AG09319 (cell line): ENCODE measurements around the gene P2RX5.
"Not testable (repeated sequence)": the region's sequence is repeated elsewhere in the genome, so short reads cannot be mapped to it uniquely, and the experiment has no call there.

ENCODE experiments used
- DNase-seq: peaks from one replicate; pipeline ENCODE4 v3.0.0-alpha.2; 2010; ENCODE audit warnings: low read depth; ENCODE audit errors: extremely low read depth
- CTCF ChIP-seq: IDR thresholded peaks from 2 replicates; pipeline ENCODE4 v1.5.1; 2011; ENCODE audit warnings: low read depth, mild to moderate bottlenecking, inconsistent platforms, low read length, moderate library complexity

The P2RX5 gene

GRCh38 chr17:3708366-3708765 is 12.4 kb upstream of the P2RX5 start:
- TF ChIP-seq CTCF = no peak
- no peak for DNase-seq

GRCh38 chr17:3705718-3705984 is 9.7 kb upstream of the P2RX5 start:
- DNase-seq = not testable (repeated sequence)

- DNase-seq = no peak
- no peak for TF ChIP-seq CTCF
Measured at GRCh38 chr17:3704931-3705717, 9.2 kb upstream of the P2RX5 start.

GRCh38 chr17:3702041-3702539 is 6.1 kb upstream of the P2RX5 start:
- DNase-seq = not testable (repeated sequence)

- TF ChIP-seq CTCF = no peak
Measured at GRCh38 chr17:3699951-3700350, 4.0 kb upstream of the P2RX5 start.

GRCh38 chr17:3698139-3698538 is 2.2 kb upstream of the P2RX5 start:
- no peak for DNase-seq
- no peak for TF ChIP-seq CTCF

More at GRCh38 chr17:3699951-3700350, 4.0 kb upstream of the P2RX5 start:
- DNase-seq = no peak

GRCh38 chr17:3697103-3697476 is 1.1 kb upstream of the P2RX5 start:
- TF ChIP-seq CTCF = no peak

GRCh38 chr17:3695129-3695722 is 729 bp downstream of the P2RX5 start:
- DNase-seq = no peak
- no peak for TF ChIP-seq CTCF

More at GRCh38 chr17:3697103-3697476, 1.1 kb upstream of the P2RX5 start:
- no peak for DNase-seq
